WTC11 (cell line): ENCODE data around the gene PSAT1. TPM values are rescaled to one million over a fixed set of nuclear protein-coding genes. Genes with fewer than 3 reads are reported as not detected.

Source experiments
- ATAC-seq: fragments of 200-7000 bp; cut with Tn5 transposase; 2 replicates; pipeline ENCODE4 v1.10.0; 2021; ENCODE audit warnings: mild to moderate bottlenecking, moderate library complexity
- CTCF ChIA-PET: fragments of 300-600 bp; sonication (Branson Sonifier 250); formaldehyde crosslinking; loops from one replicate; lab custom pipeline; 2021; ENCODE audit warnings: antibody characterized with exemption; lab: Charles Lee
- POLR2A ChIA-PET: fragments of 350-600 bp; sonication (Branson Sonifier 250); formaldehyde crosslinking; loops from one replicate; lab custom pipeline; 2021; ENCODE audit warnings: antibody characterized with exemption; lab: Charles Lee
- DNase-seq: peaks from one replicate; pipeline ENCODE4 v3.0.0; 2021; ENCODE audit warnings: low spot score
- H3K27ac Mint-ChIP-seq: 2 replicates; pipeline ENCODE4 v1.8.0; 2021; ENCODE audit warnings: mixed read lengths
- H3K27me3 Mint-ChIP-seq: 2 replicates; pipeline ENCODE4 v1.8.0; 2021; ENCODE audit warnings: low read depth, mild to moderate bottlenecking, moderate library complexity, mixed read lengths
- H3K36me3 Mint-ChIP-seq: 2 replicates; pipeline ENCODE4 v1.8.0; 2021; ENCODE audit warnings: mixed read lengths
- H3K4me1 Mint-ChIP-seq: 2 replicates; pipeline ENCODE4 v1.8.0; 2022; ENCODE audit warnings: mixed read lengths
- H3K4me3 Mint-ChIP-seq: 2 replicates; pipeline ENCODE4 v1.8.0; 2021; ENCODE audit warnings: mild to moderate bottlenecking, moderate library complexity, mixed read lengths
- H3K9me3 Mint-ChIP-seq: 2 replicates; pipeline ENCODE4 v1.8.0; 2021; ENCODE audit warnings: mixed read lengths
- ATF3 ChIP-seq: sonication (generic); formaldehyde crosslinking; conservative IDR thresholded peaks from 2 replicates; pipeline ENCODE4 v1.8.1; 2022; ENCODE audit warnings: mild to moderate bottlenecking, missing genetic modification reagents
- CREM ChIP-seq: sonication (generic); formaldehyde crosslinking; IDR thresholded peaks from 2 replicates; pipeline ENCODE4 v1.8.1; 2022; ENCODE audit warnings: mild to moderate bottlenecking, missing genetic modification reagents, moderate library complexity
- FOXK1 ChIP-seq: sonication (generic); formaldehyde crosslinking; IDR thresholded peaks from 2 replicates; pipeline ENCODE4 v1.8.0; 2022; ENCODE audit warnings: mild to moderate bottlenecking, moderate library complexity, missing genetic modification reagents
- GTF2I ChIP-seq: fragments of 250-450 bp; sonication (Bioruptor Pico); conservative IDR thresholded peaks from 2 replicates; pipeline ENCODE4 v1.4.0; 2021; ENCODE audit warnings: mild to moderate bottlenecking
- JAZF1 ChIP-seq: fragments of 250-450 bp; sonication (Bioruptor Pico); IDR thresholded peaks from 2 replicates; pipeline ENCODE4 v1.9.0; 2021; ENCODE audit warnings: moderate library complexity, mild to moderate bottlenecking, inconsistent platforms
- NFATC4 ChIP-seq: fragments of 250-450 bp; sonication (Bioruptor Pico); IDR thresholded peaks from 2 replicates; pipeline ENCODE4 v1.9.0; 2021; ENCODE audit warnings: mild to moderate bottlenecking
- NR1H2 ChIP-seq: sonication (generic); formaldehyde crosslinking; IDR thresholded peaks from 2 replicates; pipeline ENCODE4 v1.9.0; 2021; ENCODE audit warnings: mild to moderate bottlenecking, moderate library complexity, missing genetic modification reagents
- SOX15 ChIP-seq: fragments of 250-450 bp; sonication (Bioruptor Pico); IDR thresholded peaks from 2 replicates; pipeline ENCODE4 v1.9.0; 2021; ENCODE audit warnings: mild to moderate bottlenecking
- SP1 ChIP-seq: sonication (generic); formaldehyde crosslinking; conservative IDR thresholded peaks from 2 replicates; pipeline ENCODE4 v1.8.1; 2022; ENCODE audit warnings: missing genetic modification reagents
- TEAD4 ChIP-seq: sonication (generic); formaldehyde crosslinking; IDR thresholded peaks from 2 replicates; pipeline ENCODE4 v1.8.0; 2022; ENCODE audit warnings: mild to moderate bottlenecking, missing genetic modification reagents
- ZBTB21 ChIP-seq: sonication (generic); formaldehyde crosslinking; IDR thresholded peaks from 2 replicates; pipeline ENCODE4 v1.8.1; 2023; ENCODE audit warnings: mild to moderate bottlenecking, missing genetic modification reagents, borderline replicate concordance
- ZNF138 ChIP-seq: sonication (generic); formaldehyde crosslinking; conservative IDR thresholded peaks from 2 replicates; pipeline ENCODE4 v1.8.1; 2022; ENCODE audit warnings: mild to moderate bottlenecking, moderate library complexity, missing genetic modification reagents
- ZNF232 ChIP-seq: sonication (generic); formaldehyde crosslinking; IDR thresholded peaks from 2 replicates; pipeline ENCODE4 v1.8.0; 2022; ENCODE audit warnings: mild to moderate bottlenecking, missing genetic modification reagents
- ZNF317 ChIP-seq: sonication (generic); formaldehyde crosslinking; IDR thresholded peaks from 2 replicates; pipeline ENCODE4 v1.8.1; 2023; ENCODE audit warnings: low read depth, mild to moderate bottlenecking, moderate library complexity, missing genetic modification reagents, borderline replicate concordance
- ZNF416 ChIP-seq: fragments of 250-450 bp; sonication (Bioruptor Pico); IDR thresholded peaks from 2 replicates; pipeline ENCODE4 v1.9.0; 2021; ENCODE audit warnings: mild to moderate bottlenecking, inconsistent platforms
- total RNA-seq: library from RNA; stranded (reverse); gene quantifications from 3 replicates; pipeline ENCODE4 v1.2.3, GENCODE V29; 2021
- TF ChIP-seq, protein P1 (sequence below): fragments of 250-450 bp; sonication (Bioruptor Pico); IDR thresholded peaks from 2 replicates; pipeline ENCODE4 v1.9.0; 2021; ENCODE audit warnings: moderate library complexity, mild to moderate bottlenecking, inconsistent platforms, borderline replicate concordance
- TF ChIP-seq, protein P2 (sequence below): sonication (generic); formaldehyde crosslinking; IDR thresholded peaks from 2 replicates; pipeline ENCODE4 v1.8.1; 2023; ENCODE audit warnings: mild to moderate bottlenecking, moderate library complexity, missing genetic modification reagents
- TF ChIP-seq, protein P3 (sequence below): sonication (generic); formaldehyde crosslinking; IDR thresholded peaks from 2 replicates; pipeline ENCODE4 v1.8.0; 2023; ENCODE audit warnings: missing genetic modification reagents, mild to moderate bottlenecking, borderline replicate concordance
- TF ChIP-seq, protein P4 (sequence below): sonication (generic); formaldehyde crosslinking; IDR thresholded peaks from 2 replicates; pipeline ENCODE4 v1.8.0; 2022; ENCODE audit warnings: mild to moderate bottlenecking, missing genetic modification reagents

PSAT1 gene
- total RNA-seq, 1 experiment from 2014 or later, result 240 TPM

DNA sequence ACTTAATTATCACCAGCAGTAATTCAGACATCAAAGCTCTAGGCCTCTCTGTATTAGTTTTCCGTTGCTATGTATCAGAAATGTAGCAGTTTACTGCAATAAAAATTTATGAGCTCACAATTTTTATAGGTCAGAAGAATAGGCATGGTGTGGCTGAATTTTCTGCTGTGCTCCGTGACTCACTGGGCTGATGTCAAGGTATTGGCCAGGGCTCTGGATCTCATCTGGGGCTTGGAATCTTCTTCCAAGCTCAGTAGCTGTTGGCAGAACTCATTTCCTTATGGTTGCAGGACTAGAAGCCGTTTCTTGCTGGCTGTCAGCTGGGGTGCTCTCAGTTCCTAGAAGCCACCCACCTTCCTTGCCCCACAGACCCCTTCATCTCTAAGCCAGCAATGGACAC is 66.3 kb downstream of the PSAT1 start:
- DNase-seq, result no peak
- no peak overlapping the region for H3K27ac Mint-ChIP-seq

GRCh38 chr9:78365748-78366697 is 69.1 kb downstream of the PSAT1 start:
- Mint-ChIP-seq H3K4me3 (no peak overlapping the region), H3K9me3 (peaks cover 4% of the 10 kb centered on the region; the same call in 1 of the 2 replicates), H3K27me3 (no peaks in the 10 kb centered on the region), H3K36me3 (no peaks in the 10 kb centered on the region), H3K27ac (no peak overlapping the region), H3K4me1 (peaks cover 43% of the 10 kb centered on the region)
- ATAC-seq, result no peak
- no peak for DNase-seq
- ChIA-PET CTCF (interaction anchor here (0.5 to 2.4 kb wide), 13 partner anchors 9 to 1472 kb away, joined by 3 to 8 read pairs (median 4); partner anchors contain the start of gene PSAT1), POLR2A (no interaction called here)
- no peak for TF ChIP-seq ZBTB21 (CRISPR knock-in tag)
- no peak for TF ChIP-seq NR1H2 (CRISPR knock-in tag)
- TF ChIP-seq FOXK1 (CRISPR knock-in tag), result no peak
- no peak for TF ChIP-seq ZNF138 (CRISPR knock-in tag)

More for the DNA sequence above, 66.3 kb downstream of the PSAT1 start:
- ChIA-PET POLR2A (no interaction called here), CTCF (no interaction called here)
- TF ChIP-seq NFATC4 (CRISPR knock-in tag) (no peak), ZNF416 (CRISPR knock-in tag) (no peak), JAZF1 (CRISPR knock-in tag) (no peak), ATF3 (CRISPR knock-in tag) (no peak), ZNF317 (no peak), SOX15 (CRISPR knock-in tag) (no peak), ZBTB21 (CRISPR knock-in tag) (no peak), GTF2I (no peak), ZNF232 (no peak), SP1 (CRISPR knock-in tag) (no peak), CREM (no peak), TEAD4 (CRISPR knock-in tag) (no peak)
- TF ChIP-seq, protein P1, sequence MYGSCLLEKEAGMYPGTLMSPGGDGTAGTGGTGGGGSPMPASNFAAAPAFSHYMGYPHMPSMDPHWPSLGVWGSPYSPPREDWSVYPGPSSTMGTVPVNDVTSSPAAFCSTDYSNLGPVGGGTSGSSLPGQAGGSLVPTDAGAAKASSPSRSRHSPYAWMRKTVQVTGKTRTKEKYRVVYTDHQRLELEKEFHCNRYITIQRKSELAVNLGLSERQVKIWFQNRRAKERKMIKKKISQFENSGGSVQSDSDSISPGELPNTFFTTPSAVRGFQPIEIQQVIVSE (CRISPR knock-in tag), result no peak
- TF ChIP-seq, protein P2, sequence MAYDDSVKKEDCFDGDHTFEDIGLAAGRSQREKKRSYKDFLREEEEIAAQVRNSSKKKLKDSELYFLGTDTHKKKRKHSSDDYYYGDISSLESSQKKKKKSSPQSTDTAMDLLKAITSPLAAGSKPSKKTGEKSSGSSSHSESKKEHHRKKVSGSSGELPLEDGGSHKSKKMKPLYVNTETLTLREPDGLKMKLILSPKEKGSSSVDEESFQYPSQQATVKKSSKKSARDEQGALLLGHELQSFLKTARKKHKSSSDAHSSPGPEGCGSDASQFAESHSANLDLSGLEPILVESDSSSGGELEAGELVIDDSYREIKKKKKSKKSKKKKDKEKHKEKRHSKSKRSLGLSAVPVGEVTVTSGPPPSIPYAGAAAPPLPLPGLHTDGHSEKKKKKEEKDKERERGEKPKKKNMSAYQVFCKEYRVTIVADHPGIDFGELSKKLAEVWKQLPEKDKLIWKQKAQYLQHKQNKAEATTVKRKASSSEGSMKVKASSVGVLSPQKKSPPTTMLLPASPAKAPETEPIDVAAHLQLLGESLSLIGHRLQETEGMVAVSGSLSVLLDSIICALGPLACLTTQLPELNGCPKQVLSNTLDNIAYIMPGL (CRISPR knock-in tag), result no peak
- TF ChIP-seq, protein P3, sequence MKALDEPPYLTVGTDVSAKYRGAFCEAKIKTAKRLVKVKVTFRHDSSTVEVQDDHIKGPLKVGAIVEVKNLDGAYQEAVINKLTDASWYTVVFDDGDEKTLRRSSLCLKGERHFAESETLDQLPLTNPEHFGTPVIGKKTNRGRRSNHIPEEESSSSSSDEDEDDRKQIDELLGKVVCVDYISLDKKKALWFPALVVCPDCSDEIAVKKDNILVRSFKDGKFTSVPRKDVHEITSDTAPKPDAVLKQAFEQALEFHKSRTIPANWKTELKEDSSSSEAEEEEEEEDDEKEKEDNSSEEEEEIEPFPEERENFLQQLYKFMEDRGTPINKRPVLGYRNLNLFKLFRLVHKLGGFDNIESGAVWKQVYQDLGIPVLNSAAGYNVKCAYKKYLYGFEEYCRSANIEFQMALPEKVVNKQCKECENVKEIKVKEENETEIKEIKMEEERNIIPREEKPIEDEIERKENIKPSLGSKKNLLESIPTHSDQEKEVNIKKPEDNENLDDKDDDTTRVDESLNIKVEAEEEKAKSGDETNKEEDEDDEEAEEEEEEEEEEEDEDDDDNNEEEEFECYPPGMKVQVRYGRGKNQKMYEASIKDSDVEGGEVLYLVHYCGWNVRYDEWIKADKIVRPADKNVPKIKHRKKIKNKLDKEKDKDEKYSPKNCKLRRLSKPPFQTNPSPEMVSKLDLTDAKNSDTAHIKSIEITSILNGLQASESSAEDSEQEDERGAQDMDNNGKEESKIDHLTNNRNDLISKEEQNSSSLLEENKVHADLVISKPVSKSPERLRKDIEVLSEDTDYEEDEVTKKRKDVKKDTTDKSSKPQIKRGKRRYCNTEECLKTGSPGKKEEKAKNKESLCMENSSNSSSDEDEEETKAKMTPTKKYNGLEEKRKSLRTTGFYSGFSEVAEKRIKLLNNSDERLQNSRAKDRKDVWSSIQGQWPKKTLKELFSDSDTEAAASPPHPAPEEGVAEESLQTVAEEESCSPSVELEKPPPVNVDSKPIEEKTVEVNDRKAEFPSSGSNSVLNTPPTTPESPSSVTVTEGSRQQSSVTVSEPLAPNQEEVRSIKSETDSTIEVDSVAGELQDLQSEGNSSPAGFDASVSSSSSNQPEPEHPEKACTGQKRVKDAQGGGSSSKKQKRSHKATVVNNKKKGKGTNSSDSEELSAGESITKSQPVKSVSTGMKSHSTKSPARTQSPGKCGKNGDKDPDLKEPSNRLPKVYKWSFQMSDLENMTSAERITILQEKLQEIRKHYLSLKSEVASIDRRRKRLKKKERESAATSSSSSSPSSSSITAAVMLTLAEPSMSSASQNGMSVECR (CRISPR knock-in tag), result no peak
- TF ChIP-seq, protein P4, sequence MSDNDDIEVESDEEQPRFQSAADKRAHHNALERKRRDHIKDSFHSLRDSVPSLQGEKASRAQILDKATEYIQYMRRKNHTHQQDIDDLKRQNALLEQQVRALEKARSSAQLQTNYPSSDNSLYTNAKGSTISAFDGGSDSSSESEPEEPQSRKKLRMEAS (CRISPR knock-in tag), result no peak
- no peak for ATAC-seq
- Mint-ChIP-seq H3K36me3 (no peaks in the 10 kb centered on the region), H3K27me3 (no peaks in the 10 kb centered on the region), H3K9me3 (peaks cover 4% of the 10 kb centered on the region; the same call in 1 of the 2 replicates), H3K4me3 (no peak overlapping the region), H3K4me1 (peaks cover 27% of the 10 kb centered on the region)
